ENCODE results near the gene OR10X1. TPM values are rescaled to one million over a fixed set of nuclear protein-coding genes. Genes with fewer than 3 reads are reported as not detected.

Gene OR10X1
- total RNA-seq, 4 donors from 2014 or later = not detected

GRCh38 chr1:158570480-158570879 is 9.2 kb downstream of the OR10X1 start, which contains the start of gene OR6P1:
OR6P1 (minus strand) TSS chr1:158570580; CDS start chr1:158563604, 6,976 bp downstream.
- ATAC-seq = no peak
- H3K4me1 ChIP-seq = no peaks in the 10 kb centered on the region
- H3K4me3 ChIP-seq = no peak within 1 kb of the TSS
- no peaks in the 10 kb centered on the region for H3K27me3 ChIP-seq
- H3K36me3 ChIP-seq = no peaks in the 10 kb centered on the region
- TF ChIP-seq POLR2AphosphoS5 (IDR thresholded peaks at IDR 0.05) (no peak), CTCF (IDR thresholded peaks at IDR 0.05) (no peak), POLR2A (IDR thresholded peaks at IDR 0.05) (no peak), EP300 (IDR thresholded peaks at IDR 0.05) (no peak)
- WGBS, 2 donors (ENCODE audit: low coverage in 1 of 2) = 63 to 80% methylated on average over 1 to 3 of the region's 3 CpGs
- H3K27ac ChIP-seq = no peak within 1 kb of the TSS
- no peaks in the 10 kb centered on the region for H3K9me3 ChIP-seq

DNA sequence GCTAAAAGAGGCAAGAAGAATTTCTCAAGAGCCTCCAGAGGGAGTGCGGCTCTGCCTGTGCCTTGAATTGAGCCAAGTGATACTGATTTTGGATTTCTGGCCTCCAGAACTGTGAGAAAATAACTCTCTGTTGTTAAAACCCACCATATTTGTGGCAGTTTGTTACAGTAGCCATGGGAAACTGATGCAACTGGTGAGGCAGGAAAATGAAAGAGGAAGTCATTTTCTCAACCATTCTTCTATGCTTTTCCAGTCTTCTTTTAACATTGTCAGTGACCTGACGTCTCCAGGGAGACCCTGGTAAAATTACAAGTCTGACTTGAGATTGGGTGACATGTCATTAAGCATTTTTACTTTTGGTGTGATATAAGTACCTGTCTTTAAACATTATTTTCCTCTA is 15.1 kb downstream of the OR10X1 start:
- no peaks in the 10 kb centered on the region for H3K4me1 ChIP-seq
- 53 to 86% methylated on average over 1 to 2 of the region's 2 CpGs for WGBS, 2 donors (ENCODE audit: low coverage in 1 of 2)
- H3K9me3 ChIP-seq = no peaks in the 10 kb centered on the region
- H3K27me3 ChIP-seq = no peaks in the 10 kb centered on the region
- TF ChIP-seq POLR2AphosphoS5 (IDR thresholded peaks at IDR 0.05) (no peak), CTCF (IDR thresholded peaks at IDR 0.05) (no peak), POLR2A (IDR thresholded peaks at IDR 0.05) (no peak), EP300 (IDR thresholded peaks at IDR 0.05) (no peak)
- no peak for ATAC-seq
- no peaks in the 10 kb centered on the region for H3K36me3 ChIP-seq
- H3K27ac ChIP-seq = no peak overlapping the region
- no peak overlapping the region for H3K4me3 ChIP-seq

DNA sequence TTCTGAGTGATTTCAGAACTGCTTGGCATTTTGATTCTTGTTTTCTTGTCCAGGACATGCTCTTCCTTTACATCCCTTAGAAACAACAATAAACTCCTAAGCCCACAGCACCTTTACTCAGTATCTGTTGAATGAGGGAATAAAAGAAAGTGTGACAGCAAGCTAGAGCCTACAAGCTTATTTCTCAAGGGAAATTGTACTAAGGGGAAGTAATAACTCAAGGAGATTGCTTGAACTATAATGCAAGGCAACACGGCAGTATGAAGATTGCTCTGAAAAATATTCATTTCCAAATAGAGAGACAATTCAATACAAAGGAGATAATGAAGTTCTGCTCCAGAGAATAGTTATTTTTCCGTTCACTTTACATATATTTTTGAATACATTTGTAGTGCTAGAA is 15.8 kb downstream of the OR10X1 start:
- Histone ChIP-seq H3K4me3 (no peak overlapping the region), H3K36me3 (no peaks in the 10 kb centered on the region), H3K9me3 (no peaks in the 10 kb centered on the region), H3K27ac (no peak overlapping the region), H3K27me3 (no peaks in the 10 kb centered on the region), H3K4me1 (no peaks in the 10 kb centered on the region)
- 57 to 80% methylated on average over 1 to 2 of the region's 2 CpGs for WGBS, 2 donors (ENCODE audit: low coverage in 1 of 2)
- TF ChIP-seq CTCF (IDR thresholded peaks at IDR 0.05) = no peak
- TF ChIP-seq POLR2A (IDR thresholded peaks at IDR 0.05) = no peak
- TF ChIP-seq EP300 (IDR thresholded peaks at IDR 0.05) = no peak
- no peak for TF ChIP-seq POLR2AphosphoS5 (IDR thresholded peaks at IDR 0.05)
- ATAC-seq = no peak

- H3K27ac ChIP-seq = no peak overlapping the region
- WGBS, 2 donors (ENCODE audit: low coverage in 1 of 2) = 62 to 63% methylated on average over 1 of the region's 1 CpG
Measured at GRCh38 chr1:158559696-158560095, 20.0 kb downstream of the OR10X1 start.

More at GRCh38 chr1:158559696-158560095, 20.0 kb downstream of the OR10X1 start:
- Histone ChIP-seq H3K4me3 (no peak overlapping the region), H3K4me1 (no peaks in the 10 kb centered on the region), H3K27me3 (no peaks in the 10 kb centered on the region), H3K9me3 (no peaks in the 10 kb centered on the region), H3K36me3 (no peaks in the 10 kb centered on the region)
- TF ChIP-seq CTCF (IDR thresholded peaks at IDR 0.05) = no peak
- TF ChIP-seq POLR2A (IDR thresholded peaks at IDR 0.05) = no peak
- no peak for TF ChIP-seq POLR2AphosphoS5 (IDR thresholded peaks at IDR 0.05)
- TF ChIP-seq EP300 (IDR thresholded peaks at IDR 0.05) = no peak
- ATAC-seq = no peak

All from gastroesophageal sphincter (tissue), 4 donors.